Measurements from ENCODE around the gene GSG1L.

DNA sequence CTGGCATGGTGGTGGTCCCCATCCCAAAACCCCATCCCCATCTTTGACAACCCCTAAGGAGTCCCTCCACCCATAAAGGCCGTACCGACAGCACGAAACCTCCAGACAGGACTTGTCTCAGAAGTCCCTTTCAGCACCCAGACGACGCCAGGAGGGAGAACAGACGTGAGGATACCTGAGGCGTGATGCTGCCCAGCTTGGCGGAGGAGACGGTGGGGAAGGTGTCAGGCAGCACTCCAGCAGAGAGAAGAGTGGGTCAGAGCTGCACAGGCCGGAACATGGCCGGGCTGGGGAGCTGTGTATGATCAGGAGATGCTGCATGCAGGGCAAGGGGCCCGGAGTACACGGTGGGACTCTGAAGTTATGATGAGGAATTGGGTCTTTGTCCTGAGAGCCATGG lies 244.2 kb downstream of the GSG1L start:
- TF ChIP-seq, protein P1, sequence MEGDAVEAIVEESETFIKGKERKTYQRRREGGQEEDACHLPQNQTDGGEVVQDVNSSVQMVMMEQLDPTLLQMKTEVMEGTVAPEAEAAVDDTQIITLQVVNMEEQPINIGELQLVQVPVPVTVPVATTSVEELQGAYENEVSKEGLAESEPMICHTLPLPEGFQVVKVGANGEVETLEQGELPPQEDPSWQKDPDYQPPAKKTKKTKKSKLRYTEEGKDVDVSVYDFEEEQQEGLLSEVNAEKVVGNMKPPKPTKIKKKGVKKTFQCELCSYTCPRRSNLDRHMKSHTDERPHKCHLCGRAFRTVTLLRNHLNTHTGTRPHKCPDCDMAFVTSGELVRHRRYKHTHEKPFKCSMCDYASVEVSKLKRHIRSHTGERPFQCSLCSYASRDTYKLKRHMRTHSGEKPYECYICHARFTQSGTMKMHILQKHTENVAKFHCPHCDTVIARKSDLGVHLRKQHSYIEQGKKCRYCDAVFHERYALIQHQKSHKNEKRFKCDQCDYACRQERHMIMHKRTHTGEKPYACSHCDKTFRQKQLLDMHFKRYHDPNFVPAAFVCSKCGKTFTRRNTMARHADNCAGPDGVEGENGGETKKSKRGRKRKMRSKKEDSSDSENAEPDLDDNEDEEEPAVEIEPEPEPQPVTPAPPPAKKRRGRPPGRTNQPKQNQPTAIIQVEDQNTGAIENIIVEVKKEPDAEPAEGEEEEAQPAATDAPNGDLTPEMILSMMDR (IDR thresholded peaks at IDR 0.05; ENCODE audit: low read depth, low read length, missing input control), result no peak
- TF ChIP-seq RAD21 (IDR thresholded peaks at IDR 0.05), result no peak
- no peak for TF ChIP-seq YY1 (IDR thresholded peaks at IDR 0.05)
- no peak for TF ChIP-seq TAF1 (conservative IDR thresholded peaks at IDR 0.05)
- no peak for TF ChIP-seq RXRA (IDR thresholded peaks at IDR 0.05)
- TF ChIP-seq, protein P2, sequence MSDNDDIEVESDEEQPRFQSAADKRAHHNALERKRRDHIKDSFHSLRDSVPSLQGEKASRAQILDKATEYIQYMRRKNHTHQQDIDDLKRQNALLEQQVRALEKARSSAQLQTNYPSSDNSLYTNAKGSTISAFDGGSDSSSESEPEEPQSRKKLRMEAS (IDR thresholded peaks at IDR 0.05), result no peak
